GM12874 (cell line): Measurements from ENCODE around the gene SLC4A1AP.

ENCODE experiments used
- TF ChIP-seq, protein P1 (sequence below): IDR thresholded peaks from 2 replicates; pipeline ENCODE4 v1.5.1; 2011; ENCODE audit warnings: low read depth, mild to moderate bottlenecking, control low read depth, low read length, moderate library complexity; ENCODE audit not compliant: insufficient read depth

Gene SLC4A1AP

DNA sequence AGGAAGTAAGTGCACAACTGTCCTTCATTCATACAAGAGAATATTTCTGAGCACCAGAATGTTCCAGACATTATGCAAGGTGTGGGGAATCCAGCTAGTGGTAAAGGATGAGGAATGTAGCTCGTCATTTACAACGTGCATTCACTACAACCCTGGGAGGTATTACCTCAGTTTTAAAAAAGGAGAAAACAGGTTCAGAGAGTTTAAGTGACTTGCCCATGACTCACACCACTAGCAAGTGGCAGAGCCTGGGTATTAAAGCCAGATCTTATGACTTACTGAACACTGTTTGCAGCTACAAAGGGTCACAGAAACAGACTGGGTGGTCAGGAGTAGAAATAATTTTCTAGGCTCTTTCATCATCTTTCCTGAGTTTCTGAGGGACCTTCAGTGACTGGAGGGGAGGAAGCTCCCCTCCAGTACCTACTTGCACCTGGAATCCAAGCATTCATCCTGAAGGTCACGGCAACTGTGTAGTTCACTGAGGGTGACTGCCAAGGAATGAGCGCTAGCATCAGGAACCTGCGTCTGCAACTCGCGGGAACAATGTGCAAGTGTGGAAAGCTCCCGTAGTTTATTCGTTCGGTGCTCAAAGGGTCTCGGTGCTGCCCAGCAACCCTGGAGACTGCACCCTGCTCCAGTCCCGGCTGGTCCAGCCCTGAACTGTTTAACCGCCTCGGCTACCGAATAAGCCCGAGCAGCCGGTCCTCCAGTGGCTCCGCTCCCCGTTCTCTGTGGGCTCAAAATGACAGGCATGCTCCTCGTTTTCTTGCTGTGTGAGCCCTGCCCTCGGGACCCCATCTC, 35.5 kb upstream of the SLC4A1AP start:
- TF ChIP-seq, protein P1, sequence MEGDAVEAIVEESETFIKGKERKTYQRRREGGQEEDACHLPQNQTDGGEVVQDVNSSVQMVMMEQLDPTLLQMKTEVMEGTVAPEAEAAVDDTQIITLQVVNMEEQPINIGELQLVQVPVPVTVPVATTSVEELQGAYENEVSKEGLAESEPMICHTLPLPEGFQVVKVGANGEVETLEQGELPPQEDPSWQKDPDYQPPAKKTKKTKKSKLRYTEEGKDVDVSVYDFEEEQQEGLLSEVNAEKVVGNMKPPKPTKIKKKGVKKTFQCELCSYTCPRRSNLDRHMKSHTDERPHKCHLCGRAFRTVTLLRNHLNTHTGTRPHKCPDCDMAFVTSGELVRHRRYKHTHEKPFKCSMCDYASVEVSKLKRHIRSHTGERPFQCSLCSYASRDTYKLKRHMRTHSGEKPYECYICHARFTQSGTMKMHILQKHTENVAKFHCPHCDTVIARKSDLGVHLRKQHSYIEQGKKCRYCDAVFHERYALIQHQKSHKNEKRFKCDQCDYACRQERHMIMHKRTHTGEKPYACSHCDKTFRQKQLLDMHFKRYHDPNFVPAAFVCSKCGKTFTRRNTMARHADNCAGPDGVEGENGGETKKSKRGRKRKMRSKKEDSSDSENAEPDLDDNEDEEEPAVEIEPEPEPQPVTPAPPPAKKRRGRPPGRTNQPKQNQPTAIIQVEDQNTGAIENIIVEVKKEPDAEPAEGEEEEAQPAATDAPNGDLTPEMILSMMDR: no peak

GRCh38 chr2:27628767-27629709, 34.7 kb upstream of the SLC4A1AP start, which contains the start of the genes CCDC121 and GPN1:
CCDC121 (minus strand) TSS chr2:27629012; CDS start chr2:27627799, 1,213 bp downstream.
GPN1 (plus strand) TSS chr2:27629050; CDS start chr2:27629059, 9 bp downstream.
- TF ChIP-seq, protein P1: no peak

DNA sequence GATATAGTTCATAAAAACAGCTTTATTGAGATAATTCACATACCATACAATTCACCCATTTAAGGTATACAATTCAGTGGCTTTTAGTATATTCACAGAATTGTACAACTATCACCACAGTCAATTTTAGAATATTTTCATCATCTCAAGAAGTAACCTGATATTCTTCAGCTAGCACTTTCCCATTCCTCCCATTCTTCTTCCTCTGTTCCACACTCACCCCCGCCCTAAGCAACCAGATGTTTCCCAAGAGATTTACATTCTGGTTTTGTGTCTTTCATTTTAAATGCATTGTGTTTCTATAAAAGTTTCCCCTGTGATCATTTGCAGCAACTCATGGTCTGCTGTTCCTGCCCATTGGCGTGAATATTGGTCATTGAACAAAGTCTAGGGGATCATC, 29.4 kb upstream of the SLC4A1AP start:
- TF ChIP-seq, protein P1: no peak

GRCh38 chr2:27636766-27637165, 26.9 kb upstream of the SLC4A1AP start:
- TF ChIP-seq, protein P1: no peak

DNA sequence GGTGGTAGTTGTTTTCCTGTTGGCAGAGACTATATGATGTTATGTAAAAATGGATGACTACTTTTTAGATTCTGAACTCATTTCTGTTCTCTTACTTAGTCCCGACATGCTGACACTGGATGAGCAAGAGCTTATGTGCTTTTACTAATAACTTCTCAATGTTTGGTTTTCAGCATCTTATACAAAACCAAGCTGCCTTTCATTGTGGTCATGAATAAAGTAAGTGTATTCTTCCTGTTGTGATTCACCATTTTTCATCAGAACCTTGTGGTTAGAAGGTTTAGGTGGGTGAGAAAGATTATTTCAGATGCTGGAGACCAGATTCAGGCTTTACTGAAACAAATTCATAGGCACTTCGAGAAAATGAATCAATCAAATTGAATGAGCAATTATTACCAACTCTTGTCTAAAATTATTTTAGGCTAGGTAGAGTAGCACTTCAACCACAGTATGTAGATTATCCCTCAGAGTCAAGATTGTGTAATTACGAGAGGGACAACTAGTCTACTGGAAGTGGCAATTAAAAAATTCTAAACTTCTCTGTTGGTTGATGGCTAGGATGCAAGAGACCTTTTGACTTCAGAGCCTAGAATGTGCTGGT, 25.6 kb upstream of the SLC4A1AP start:
- TF ChIP-seq, protein P1: no peak

DNA sequence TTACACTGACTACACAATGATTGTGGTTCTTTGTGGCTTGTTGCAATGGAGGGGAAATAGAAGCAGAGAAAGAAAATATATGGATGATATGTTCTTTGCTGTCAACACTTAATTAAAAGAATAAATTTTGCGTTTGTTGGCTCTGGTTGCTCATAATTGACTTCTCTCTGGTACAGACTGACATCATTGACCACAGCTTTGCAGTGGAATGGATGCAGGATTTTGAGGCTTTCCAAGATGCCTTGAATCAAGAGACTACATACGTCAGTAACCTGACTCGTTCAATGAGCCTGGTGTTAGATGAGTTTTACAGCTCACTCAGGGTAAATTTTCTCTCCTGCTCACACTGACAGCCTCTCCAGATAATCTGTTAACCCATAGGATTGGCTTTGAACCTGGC, 25.0 kb upstream of the SLC4A1AP start:
- TF ChIP-seq, protein P1: no peak
